ENCODE data around the gene UBE2F. TPM values are rescaled to one million over a fixed set of nuclear protein-coding genes. Genes with fewer than 3 reads are reported as not detected.
"Not testable (repeated sequence)": the region's sequence is repeated elsewhere in the genome, so short reads cannot be mapped to it uniquely, and the experiment has no call there.

The UBE2F gene
- total RNA-seq, 1 experiment from 2014 or later: 44.9 TPM

DNA sequence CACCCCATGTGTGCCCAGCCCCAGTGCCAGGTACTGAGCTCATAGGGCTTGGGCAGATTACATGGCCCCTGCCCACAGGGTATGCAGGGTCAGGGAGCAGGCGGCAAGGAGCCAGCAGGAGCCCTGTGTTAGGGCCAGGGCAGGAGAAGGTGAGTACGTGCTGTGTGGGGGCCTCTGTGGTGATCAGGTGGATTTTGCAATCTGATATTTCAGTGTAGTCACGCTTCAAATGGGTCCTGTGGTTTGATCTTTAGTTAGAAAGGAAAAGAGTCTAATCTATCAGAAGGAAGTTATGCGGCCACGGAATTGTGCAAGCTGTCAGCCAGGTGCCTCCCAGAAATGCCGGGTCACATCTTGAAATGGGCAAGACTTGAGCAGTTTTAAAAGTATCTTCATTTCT, 13.9 kb downstream of the UBE2F start:
- no peaks in the 10 kb centered on the region for H3K9me3 ChIP-seq (ENCODE audit: control insufficient read depth, insufficient read depth, low read depth, low read length)
- ChIA-PET POLR2A (interaction anchor here (1.1 kb wide), 1 partner anchor 14 kb away, joined by 3 read pairs; no protein-coding TSS in a partner anchor), CTCF (no interaction called here)
- TF ChIP-seq, protein P1, sequence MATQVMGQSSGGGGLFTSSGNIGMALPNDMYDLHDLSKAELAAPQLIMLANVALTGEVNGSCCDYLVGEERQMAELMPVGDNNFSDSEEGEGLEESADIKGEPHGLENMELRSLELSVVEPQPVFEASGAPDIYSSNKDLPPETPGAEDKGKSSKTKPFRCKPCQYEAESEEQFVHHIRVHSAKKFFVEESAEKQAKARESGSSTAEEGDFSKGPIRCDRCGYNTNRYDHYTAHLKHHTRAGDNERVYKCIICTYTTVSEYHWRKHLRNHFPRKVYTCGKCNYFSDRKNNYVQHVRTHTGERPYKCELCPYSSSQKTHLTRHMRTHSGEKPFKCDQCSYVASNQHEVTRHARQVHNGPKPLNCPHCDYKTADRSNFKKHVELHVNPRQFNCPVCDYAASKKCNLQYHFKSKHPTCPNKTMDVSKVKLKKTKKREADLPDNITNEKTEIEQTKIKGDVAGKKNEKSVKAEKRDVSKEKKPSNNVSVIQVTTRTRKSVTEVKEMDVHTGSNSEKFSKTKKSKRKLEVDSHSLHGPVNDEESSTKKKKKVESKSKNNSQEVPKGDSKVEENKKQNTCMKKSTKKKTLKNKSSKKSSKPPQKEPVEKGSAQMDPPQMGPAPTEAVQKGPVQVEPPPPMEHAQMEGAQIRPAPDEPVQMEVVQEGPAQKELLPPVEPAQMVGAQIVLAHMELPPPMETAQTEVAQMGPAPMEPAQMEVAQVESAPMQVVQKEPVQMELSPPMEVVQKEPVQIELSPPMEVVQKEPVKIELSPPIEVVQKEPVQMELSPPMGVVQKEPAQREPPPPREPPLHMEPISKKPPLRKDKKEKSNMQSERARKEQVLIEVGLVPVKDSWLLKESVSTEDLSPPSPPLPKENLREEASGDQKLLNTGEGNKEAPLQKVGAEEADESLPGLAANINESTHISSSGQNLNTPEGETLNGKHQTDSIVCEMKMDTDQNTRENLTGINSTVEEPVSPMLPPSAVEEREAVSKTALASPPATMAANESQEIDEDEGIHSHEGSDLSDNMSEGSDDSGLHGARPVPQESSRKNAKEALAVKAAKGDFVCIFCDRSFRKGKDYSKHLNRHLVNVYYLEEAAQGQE (IDR thresholded peaks at IDR 0.05; ENCODE audit: insufficient read depth in 1 of 2, low read depth in 2 of 2, low read length in 1 of 2): no peak
- no peak for TF ChIP-seq SIN3A (IDR thresholded peaks at IDR 0.05; ENCODE audit: borderline replicate concordance, insufficient read depth, low read depth, low read length)
- TF ChIP-seq, protein P2, sequence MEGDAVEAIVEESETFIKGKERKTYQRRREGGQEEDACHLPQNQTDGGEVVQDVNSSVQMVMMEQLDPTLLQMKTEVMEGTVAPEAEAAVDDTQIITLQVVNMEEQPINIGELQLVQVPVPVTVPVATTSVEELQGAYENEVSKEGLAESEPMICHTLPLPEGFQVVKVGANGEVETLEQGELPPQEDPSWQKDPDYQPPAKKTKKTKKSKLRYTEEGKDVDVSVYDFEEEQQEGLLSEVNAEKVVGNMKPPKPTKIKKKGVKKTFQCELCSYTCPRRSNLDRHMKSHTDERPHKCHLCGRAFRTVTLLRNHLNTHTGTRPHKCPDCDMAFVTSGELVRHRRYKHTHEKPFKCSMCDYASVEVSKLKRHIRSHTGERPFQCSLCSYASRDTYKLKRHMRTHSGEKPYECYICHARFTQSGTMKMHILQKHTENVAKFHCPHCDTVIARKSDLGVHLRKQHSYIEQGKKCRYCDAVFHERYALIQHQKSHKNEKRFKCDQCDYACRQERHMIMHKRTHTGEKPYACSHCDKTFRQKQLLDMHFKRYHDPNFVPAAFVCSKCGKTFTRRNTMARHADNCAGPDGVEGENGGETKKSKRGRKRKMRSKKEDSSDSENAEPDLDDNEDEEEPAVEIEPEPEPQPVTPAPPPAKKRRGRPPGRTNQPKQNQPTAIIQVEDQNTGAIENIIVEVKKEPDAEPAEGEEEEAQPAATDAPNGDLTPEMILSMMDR (IDR thresholded peaks at IDR 0.05): no peak
- TF ChIP-seq POLR2AphosphoS5 (IDR thresholded peaks at IDR 0.05; ENCODE audit: low read depth, low read length): no peak
- TF ChIP-seq TCF7L2 (IDR thresholded peaks at IDR 0.05; ENCODE audit: low read depth, low read length): no peak
- no peaks in the 10 kb centered on the region for H3K4me1 ChIP-seq (ENCODE audit: control insufficient read depth, insufficient read depth, low read length)
- intact Hi-C loops (cut with micrococcal nuclease; ENCODE audit: unreplicated experiment): no loop called here
- no TSS peak for BruUV-seq (replicated peaks)
- in situ Hi-C loops (cut with HindIII; ENCODE audit: low pct_unique_long_range_greater_than_20kb, low sequenced_read_pairs): no loop called here
- no peaks in the 10 kb centered on the region for H3K36me3 ChIP-seq (ENCODE audit: control insufficient read depth, insufficient read depth, low read length)
- no peak overlapping the region for H3K27ac ChIP-seq (ENCODE audit: low read length)
- ATAC-seq (no peak), DNase-seq (ENCODE audit: low read depth, low spot score) (no peak)
- H3K27me3 ChIP-seq (ENCODE audit: control insufficient read depth, insufficient read depth, low read length): no peaks in the 10 kb centered on the region
- H3K4me3 ChIP-seq (ENCODE audit: low read depth in 2 of 2, low read length in 2 of 2): no peak overlapping the region

DNA sequence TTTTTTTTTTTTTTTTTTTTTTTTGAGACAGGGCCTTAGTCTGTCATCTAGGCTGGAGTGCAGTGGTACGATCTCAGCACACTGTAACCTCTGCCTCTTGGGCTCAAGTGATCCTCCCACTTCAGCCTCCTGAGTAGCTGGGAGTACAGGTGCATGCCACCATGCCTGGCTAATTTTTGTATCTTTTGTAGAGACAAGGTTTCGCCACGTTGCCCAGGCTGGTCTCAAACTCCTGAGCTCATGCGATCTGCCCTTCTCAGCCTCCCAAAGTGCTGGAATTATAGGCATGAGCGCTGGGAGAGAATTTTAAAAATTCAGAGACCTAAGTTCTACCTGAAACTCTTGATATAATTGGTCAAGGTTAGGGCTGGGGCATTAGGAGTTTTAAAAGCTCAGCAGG, 14.8 kb downstream of the UBE2F start:
- H3K9me3 ChIP-seq (ENCODE audit: control insufficient read depth, insufficient read depth, low read depth, low read length); ATAC-seq; BruUV-seq (replicated peaks); H3K27me3 ChIP-seq (ENCODE audit: control insufficient read depth, insufficient read depth, low read length); H3K4me3 ChIP-seq (ENCODE audit: low read depth in 2 of 2, low read length in 2 of 2); DNase-seq (ENCODE audit: low read depth, low spot score); in situ Hi-C loops (cut with HindIII; ENCODE audit: low pct_unique_long_range_greater_than_20kb, low sequenced_read_pairs); H3K36me3 ChIP-seq (ENCODE audit: control insufficient read depth, insufficient read depth, low read length); H3K4me1 ChIP-seq (ENCODE audit: control insufficient read depth, insufficient read depth, low read length); H3K27ac ChIP-seq (ENCODE audit: low read length); CTCF ChIA-PET; intact Hi-C loops (cut with micrococcal nuclease; ENCODE audit: unreplicated experiment): not testable (repeated sequence)
- POLR2A ChIA-PET: interaction anchor here (1.1 kb wide), 1 partner anchor 13 kb away, joined by 3 read pairs; no protein-coding TSS in a partner anchor

DNA sequence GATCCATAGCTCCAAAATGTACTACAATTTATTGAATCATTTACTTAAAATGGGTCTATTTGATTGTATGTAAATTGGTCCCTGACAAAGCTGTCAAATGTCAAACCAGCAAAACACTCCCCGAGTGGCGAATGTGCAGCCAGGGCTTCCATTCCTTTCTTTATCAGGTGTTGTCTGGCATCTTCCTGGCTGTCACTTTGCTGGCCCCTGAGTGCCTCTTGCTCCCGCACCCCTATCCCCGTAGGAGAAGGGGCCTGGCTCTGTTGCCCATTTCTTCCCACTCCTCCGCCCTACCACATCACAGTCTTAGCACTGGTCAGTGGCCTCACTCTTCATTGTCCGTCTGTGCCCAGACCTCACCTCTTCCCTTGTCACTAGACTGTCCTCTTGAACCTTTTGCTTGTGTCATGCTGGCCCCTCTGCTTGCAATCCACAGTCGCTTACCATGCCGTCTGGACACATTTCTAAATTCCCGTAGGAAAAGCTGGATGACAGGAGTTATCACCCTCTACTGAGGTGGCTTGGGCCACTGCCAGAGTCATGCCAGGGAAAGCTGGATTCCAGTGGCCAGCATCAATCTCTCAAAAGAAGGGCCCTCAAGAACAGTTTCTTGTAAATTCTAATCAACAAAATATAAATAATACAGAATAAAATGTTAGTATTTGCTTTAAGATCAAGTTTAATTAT, 15.4 kb downstream of the UBE2F start:
- CTCF ChIA-PET: no interaction called here
- no TSS peak for BruUV-seq (replicated peaks)
- H3K27me3 ChIP-seq (ENCODE audit: control insufficient read depth, insufficient read depth, low read length): no peaks in the 10 kb centered on the region
- no peak for DNase-seq (ENCODE audit: low read depth, low spot score)
- H3K9me3 ChIP-seq (ENCODE audit: control insufficient read depth, insufficient read depth, low read depth, low read length): no peaks in the 10 kb centered on the region
- intact Hi-C loops (cut with micrococcal nuclease; ENCODE audit: unreplicated experiment) (no loop called here), in situ Hi-C loops (cut with HindIII; ENCODE audit: low pct_unique_long_range_greater_than_20kb, low sequenced_read_pairs) (no loop called here)
- POLR2A ChIA-PET: interaction anchor here (1.1 kb wide), 1 partner anchor 12 kb away, joined by 3 read pairs; no protein-coding TSS in a partner anchor
- no peaks in the 10 kb centered on the region for H3K4me1 ChIP-seq (ENCODE audit: control insufficient read depth, insufficient read depth, low read length)
- H3K4me3 ChIP-seq (ENCODE audit: low read depth in 2 of 2, low read length in 2 of 2): no peak overlapping the region
- no peaks in the 10 kb centered on the region for H3K36me3 ChIP-seq (ENCODE audit: control insufficient read depth, insufficient read depth, low read length)
- no peak overlapping the region for H3K27ac ChIP-seq (ENCODE audit: low read length)
- ATAC-seq: no peak
- TF ChIP-seq, protein P2 (IDR thresholded peaks at IDR 0.05): no peak
- no peak for TF ChIP-seq POLR2AphosphoS5 (IDR thresholded peaks at IDR 0.05; ENCODE audit: low read depth, low read length)
